Colonic mucosa (tissue), 4 donors: ENCODE measurements around the gene CLDN6. TPM values are rescaled to one million over a fixed set of nuclear protein-coding genes. Genes with fewer than 3 reads are reported as not detected.
A peak's percentile ranks its signal among the peaks of the same experiment; 100 is the strongest.

Experiments
- DNase-seq: peaks from one replicate; pipeline ENCODE4 v3.0.0-alpha.2; 2020
- H3K27ac ChIP-seq: fragments of 200-600 bp; one replicate; pipeline ENCODE4 v1.8.0; 2021
- H3K27me3 ChIP-seq: fragments of 200-600 bp; one replicate; pipeline ENCODE4 v1.8.0; 2021
- H3K36me3 ChIP-seq: fragments of 200-600 bp; one replicate; pipeline ENCODE4 v1.8.0; 2021
- H3K4me1 ChIP-seq: fragments of 200-600 bp; one replicate; pipeline ENCODE4 v1.8.0; 2021; ENCODE audit warnings: mild to moderate bottlenecking
- H3K4me3 ChIP-seq: fragments of 200-600 bp; one replicate; pipeline ENCODE4 v1.8.0; 2021
- H3K9ac ChIP-seq, 2 donors: one replicate each; pipeline ENCODE4 v1.7.0; 2013; ENCODE audit warnings: control low read depth in 2 of 2, low read depth in 2 of 2, low read length in 2 of 2
- H3K9me3 ChIP-seq: fragments of 200-600 bp; one replicate; pipeline ENCODE4 v1.8.0; 2021
- CTCF ChIP-seq: fragments of 200-600 bp; IDR thresholded peaks from one replicate; pipeline ENCODE4 v1.8.0; 2022; ENCODE audit warnings: antibody characterized with exemption, mild to moderate bottlenecking
- intact Hi-C: fragments of 100-400 bp; cut with DNase I; formaldehyde crosslinking; loops from one replicate; pipeline ENCODE4 v1.14.1; 2022
- total RNA-seq, 2 donors: library from RNA; stranded (reverse); fragmentation: NEBNext Ultra II Directional in 1 of 2; extraction: Animal tissue kit (Norgen Biotek cat#: 25700) in 1 of 2; gene quantifications; one replicate each; pipeline ENCODE4 v1.2.1, GENCODE V29; 2021
- donor health status: healthy.
- donor health status: DM: no; HTN: no; CAD: no.
- donor health status: DM: no; HTN: no; CAD: no.

The CLDN6 gene
- total RNA-seq, 2 donors from 2014 or later, result 1.2 TPM; not detected in 1

- Histone ChIP-seq H3K36me3 (no peaks in the 10 kb centered on the region), H3K27me3 (no peaks in the 10 kb centered on the region), H3K4me3 (peak overlapping the region; percentile 51), H3K4me1 (peaks cover 20% of the 10 kb centered on the region), H3K27ac (peak overlapping the region; percentile 96), H3K9me3 (no peaks in the 10 kb centered on the region), H3K9ac (peak overlapping the region; percentile 70 to 75)
- no peak for TF ChIP-seq CTCF
- intact Hi-C loops, result no loop called here
- no peak for DNase-seq
Observed at GRCh38 chr16:3022684-3023414, 4.9 kb upstream of the CLDN6 start.

GRCh38 chr16:3022208-3022683 lies 4.3 kb upstream of the CLDN6 start:
- intact Hi-C loops, result no loop called here
- no peak for TF ChIP-seq CTCF
- Histone ChIP-seq H3K9me3 (no peaks in the 10 kb centered on the region), H3K27me3 (no peaks in the 10 kb centered on the region), H3K4me1 (peaks cover 18% of the 10 kb centered on the region), H3K36me3 (no peaks in the 10 kb centered on the region), H3K4me3 (peak overlapping the region; percentile 79), H3K9ac (peak overlapping the region; percentile 55 to 96), H3K27ac (peak overlapping the region; percentile 96)
- DNase-seq, result peak; percentile 88

- intact Hi-C loops, result no loop called here
- no peak for TF ChIP-seq CTCF
- H3K27me3 ChIP-seq, result no peaks in the 10 kb centered on the region
- no peaks in the 10 kb centered on the region for H3K36me3 ChIP-seq
- H3K27ac ChIP-seq, result peak overlapping the region; percentile 96
- peak overlapping the region; percentile 83 to 96 for H3K9ac ChIP-seq
- peaks cover 18% of the 10 kb centered on the region for H3K4me1 ChIP-seq
- peak; percentile 90 for DNase-seq
- peak overlapping the region; percentile 79 for H3K4me3 ChIP-seq
- no peaks in the 10 kb centered on the region for H3K9me3 ChIP-seq
Observed at GRCh38 chr16:3021449-3022207, 3.6 kb upstream of the CLDN6 start.

GRCh38 chr16:3020604-3021448 lies 2.8 kb upstream of the CLDN6 start:
- DNase-seq, result peak; percentile 79
- no peaks in the 10 kb centered on the region for H3K36me3 ChIP-seq
- peak overlapping the region; percentile 83 to 96 for H3K9ac ChIP-seq
- H3K27me3 ChIP-seq, result no peaks in the 10 kb centered on the region
- H3K27ac ChIP-seq, result peak overlapping the region; percentile 96
- TF ChIP-seq CTCF, result no peak
- intact Hi-C loops, result no loop called here
- H3K4me3 ChIP-seq, result peak overlapping the region; percentile 79
- peaks cover 18% of the 10 kb centered on the region for H3K4me1 ChIP-seq
- H3K9me3 ChIP-seq, result no peaks in the 10 kb centered on the region

GRCh38 chr16:3020247-3020603 lies 2.2 kb upstream of the CLDN6 start, which contains the start of gene TNFRSF12A:
TSS of gene TNFRSF12A (plus strand) at chr16:3020368. CDS start at chr16:3020398, 30 bp downstream.
- peak; percentile 86 for DNase-seq
- Histone ChIP-seq H3K27ac (peak within 1 kb of the TSS; percentile 96), H3K4me1 (peaks cover 18% of the 10 kb centered on the region), H3K36me3 (no peaks in the 10 kb centered on the region), H3K4me3 (peak within 1 kb of the TSS; percentile 79), H3K9me3 (no peaks in the 10 kb centered on the region), H3K9ac (peak within 1 kb of the TSS; percentile 83 to 96), H3K27me3 (no peaks in the 10 kb centered on the region)
- intact Hi-C loops, result no loop called here
- no peak for TF ChIP-seq CTCF
